HuH-7 (cell line): ENCODE measurements around the gene LINGO3.

Experiments used
- DNase-seq: peaks from one replicate; pipeline ENCODE4 v3.0.0; 2011; ENCODE audit warnings: low spot score

The LINGO3 gene

GRCh38 chr19:2305452-2306280 is 2.3 kb downstream of the LINGO3 start:
- DNase-seq, result no peak

GRCh38 chr19:2303211-2303798 is 4.6 kb downstream of the LINGO3 start:
- no peak for DNase-seq

GRCh38 chr19:2302319-2303210 is 5.4 kb downstream of the LINGO3 start:
- no peak for DNase-seq

GRCh38 chr19:2300533-2300932 is 7.4 kb downstream of the LINGO3 start:
- DNase-seq, result no peak

DNA sequence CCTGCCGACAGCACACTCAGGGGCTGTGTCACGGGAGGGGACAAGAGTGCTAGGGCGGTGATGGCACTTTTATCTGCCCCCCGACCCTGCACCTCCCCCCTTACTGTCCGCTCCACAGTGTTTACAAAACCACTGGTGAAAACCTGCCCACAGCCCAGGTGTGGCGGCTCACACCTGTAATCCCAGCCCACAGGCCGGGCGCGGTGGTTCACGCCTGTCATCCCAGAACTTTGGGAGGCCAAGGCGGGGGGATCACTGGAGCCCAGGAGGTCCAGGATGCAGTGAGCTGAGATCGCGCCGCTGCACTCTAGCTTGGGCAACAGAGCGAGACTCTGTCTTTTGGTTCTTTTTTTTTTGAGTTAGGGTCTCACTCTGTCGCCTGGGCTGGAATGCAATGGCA is 11.8 kb downstream of the LINGO3 start:
- DNase-seq, result no peak

DNA sequence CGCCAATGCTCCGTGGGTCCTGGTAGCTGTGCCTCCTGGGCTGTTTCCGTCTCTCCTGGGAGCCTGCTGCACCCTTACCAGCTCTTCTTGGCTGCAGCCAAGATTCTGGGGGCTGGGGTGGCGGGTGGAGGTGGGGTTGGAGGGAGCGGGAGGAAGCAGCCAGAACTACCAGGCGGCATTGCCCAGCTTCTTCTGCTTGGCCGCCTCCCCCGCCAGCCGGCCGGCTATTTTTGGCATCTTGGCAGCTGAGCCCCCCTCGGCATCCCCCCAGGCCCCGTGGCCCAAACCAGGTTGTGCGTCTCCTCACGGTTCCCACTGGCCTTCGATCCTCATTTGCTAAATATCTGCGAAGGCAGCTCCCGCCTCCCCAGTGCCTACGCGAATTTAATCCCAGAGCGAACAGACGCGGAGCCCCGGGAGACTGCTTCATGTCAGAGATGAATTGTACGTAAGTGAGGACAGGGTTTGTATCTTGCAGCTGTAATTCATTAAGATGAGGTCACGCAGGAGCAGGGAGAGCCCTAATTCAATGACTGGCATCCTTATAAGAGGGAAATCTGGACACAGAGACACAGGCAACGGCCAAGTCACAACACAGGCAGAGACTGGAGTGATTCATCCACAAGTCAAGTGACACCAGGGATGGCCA is 13.1 kb downstream of the LINGO3 start:
- DNase-seq, result no peak

DNA sequence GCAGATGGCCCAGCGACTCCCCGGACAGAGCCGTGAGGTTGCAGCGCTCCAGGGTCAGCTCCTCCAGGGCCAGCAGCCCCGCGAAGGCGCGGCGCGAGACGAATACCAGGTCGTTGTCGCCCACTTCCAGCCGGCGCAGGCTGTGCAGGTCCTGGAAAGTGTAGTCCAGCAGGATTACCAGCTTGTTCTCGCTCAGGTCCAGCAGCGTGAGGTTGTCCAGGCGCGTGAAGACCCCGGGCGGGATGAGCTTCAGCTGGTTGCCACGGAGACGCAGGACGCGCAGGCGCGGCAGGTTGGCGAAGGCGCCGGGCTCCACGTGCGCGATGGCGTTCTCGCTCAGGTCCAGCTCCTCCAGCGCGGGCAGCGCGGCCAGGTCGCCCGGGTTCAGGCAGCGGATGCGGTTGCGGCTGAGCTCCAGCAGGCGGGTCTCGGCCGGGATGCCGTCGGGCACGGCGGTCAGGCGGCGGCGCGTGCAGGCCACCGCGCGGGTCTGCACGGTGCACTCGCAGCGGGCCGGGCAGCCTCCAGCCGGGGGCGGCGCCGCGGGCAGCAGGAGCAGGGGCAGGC is 16.7 kb downstream of the LINGO3 start:
- no peak for DNase-seq

DNA sequence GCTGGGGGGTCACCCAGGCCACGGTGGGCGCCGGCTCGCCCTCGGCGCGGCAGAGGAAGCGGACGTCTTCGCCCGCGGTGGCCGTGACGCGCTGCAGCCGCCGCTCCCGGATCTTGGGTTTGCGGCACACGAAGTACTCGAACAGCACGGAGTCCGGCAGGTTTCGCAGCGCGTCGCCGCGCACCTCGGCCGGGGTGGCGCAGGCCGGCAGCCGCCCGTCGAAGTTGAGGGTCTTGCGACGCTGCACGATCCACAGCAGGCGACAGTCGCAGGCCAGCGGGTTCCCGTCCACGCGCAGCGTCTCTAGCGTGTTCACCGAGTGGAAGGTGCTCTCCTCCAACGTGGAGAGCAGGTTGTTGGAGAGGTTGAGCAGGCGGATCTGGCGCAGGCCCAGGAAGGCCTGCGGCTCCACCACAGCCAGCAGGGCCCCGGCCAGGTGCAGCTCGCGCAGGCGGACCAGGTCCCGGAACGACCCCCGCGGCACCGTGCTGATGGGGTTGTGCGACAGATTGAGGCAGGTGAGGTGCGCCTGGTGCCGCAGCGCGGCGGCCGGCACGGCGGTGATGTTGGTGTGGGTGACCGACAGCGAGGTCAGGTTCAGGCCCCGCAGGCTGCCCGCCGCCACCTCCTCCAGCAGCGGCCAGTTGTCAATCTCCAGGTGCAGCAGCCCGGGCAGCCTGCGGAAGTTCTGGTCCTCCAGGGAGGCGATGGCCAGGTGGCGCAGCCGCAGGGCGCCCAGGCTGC is 17.3 kb downstream of the LINGO3 start:
- no peak for DNase-seq

DNA sequence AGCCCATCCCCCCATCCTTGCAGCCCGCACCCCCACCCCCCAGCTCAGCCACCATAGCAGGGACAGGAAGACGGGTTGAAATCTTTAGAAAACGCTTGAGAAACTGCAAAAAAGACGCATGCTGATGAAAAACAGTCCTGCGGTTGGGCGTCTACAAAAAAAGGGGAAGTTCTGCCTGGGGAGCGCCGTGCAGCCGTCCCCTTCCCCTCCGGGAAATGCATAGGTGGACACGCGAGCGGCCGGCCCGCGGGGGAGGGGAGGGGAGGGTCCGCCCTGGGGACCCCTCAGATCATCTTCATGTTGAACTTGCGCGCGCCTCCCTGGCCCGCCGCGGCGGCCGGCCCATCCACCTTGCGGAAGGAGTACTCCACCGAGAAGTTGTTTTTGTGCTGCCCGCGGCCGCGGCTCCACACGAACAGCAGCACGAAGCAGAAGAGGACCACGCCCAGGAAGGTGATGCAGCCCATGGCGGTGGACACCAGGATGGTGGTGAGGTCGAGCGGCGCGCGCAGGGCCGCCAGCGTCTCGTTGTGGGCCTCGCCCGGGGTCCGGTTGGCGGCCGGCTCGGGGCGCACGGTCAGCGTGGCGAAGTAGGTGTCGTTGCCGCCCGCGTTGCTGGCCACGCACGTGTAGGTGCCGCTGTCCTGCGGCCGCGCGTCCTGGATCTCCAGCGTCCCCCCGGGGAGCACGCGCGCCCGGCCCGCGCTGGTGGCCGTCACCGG is 18.1 kb downstream of the LINGO3 start:
- no peak for DNase-seq

DNA sequence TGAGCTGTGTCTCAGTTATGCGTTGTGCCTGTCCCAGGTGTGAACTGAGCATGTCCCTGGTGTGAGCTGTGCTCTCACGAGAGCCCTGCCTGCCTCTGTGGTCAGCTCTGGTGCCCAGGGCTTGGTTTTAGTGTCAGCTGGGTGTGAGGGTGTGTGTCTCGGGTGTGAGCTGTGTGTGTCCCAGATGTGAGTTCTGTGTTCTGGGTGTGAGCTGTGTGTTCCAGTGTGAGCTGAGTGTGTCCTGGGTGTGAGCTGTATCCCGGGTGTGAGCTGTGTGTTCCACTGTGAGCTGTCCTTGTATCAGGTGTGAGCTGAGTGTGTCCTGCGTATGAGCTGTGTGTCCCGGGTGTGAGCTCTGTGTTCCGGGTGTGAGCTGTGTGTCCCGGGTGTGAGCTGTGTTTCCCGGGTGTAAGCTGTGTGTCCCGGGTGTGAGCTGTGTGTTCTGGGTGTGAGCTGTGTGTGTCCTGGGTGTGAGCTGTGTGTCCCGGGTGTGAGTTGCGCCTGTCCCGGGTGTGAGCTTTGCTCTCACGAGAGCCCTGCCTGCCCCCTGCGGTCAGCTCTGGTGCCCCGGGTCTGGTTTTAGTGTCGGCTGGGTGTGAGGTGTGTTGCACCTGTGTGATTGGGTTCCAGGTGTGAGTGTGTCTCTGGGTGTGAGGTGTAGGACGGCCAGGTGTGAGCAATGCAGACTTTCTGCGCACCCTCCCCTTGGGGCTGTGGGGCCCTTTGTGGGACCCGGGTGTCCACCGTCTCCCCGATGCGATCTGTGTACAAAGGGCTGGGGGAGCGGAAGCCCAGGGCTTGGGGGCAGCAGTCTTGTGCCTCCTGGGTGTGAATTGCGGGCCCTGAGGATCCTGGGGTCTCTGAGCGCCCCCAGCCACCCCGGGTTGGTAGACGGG is 18.9 kb downstream of the LINGO3 start:
- no peak for DNase-seq

GRCh38 chr19:2288338-2288817 is 19.6 kb downstream of the LINGO3 start:
- no peak for DNase-seq

GRCh38 chr19:2287585-2288337 is 20.2 kb downstream of the LINGO3 start:
- DNase-seq, result no peak

DNA sequence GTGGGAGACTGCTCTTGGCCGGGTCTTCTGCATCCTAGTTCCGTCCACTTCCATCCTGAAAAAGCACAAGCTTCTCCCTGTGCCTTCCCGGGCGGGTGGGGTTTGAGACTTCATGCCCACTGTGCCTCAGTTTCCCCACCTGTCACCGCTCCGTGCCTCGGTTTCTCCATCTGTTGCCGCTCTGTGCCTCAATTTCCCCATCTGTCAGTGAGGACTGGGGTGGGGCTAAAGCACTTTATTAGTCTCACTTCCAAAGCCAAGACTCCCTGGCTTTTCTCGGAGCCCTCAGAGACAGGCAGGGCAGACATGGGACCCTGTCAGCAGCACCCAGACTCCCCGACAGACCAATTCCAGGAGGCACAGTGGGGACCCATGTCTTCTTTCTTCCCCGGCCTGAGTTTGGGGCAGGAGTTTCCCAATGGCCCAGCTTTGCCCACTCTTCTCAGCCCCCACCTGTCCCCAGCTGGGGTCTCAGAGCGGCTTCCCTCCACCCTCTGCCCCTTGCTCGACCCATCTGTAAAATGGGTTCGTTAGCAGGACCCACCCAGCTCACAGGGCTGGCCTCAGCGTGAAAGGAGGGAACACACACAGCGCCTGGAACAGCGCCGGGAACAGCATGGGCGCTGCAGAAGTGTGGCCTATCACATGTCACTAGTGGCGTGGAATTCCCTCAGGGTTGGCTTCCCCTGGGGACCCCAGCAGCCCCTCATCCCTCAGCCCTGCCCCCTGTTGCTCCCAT is 21.4 kb downstream of the LINGO3 start:
- no peak for DNase-seq

GRCh38 chr19:2283835-2284507 is 24.0 kb downstream of the LINGO3 start:
- no peak for DNase-seq

GRCh38 chr19:2282862-2283237 is 25.1 kb downstream of the LINGO3 start:
- DNase-seq, result no peak

GRCh38 chr19:2282062-2282861 is 25.7 kb downstream of the LINGO3 start, which contains the start of gene PEAK3:
PEAK3 (minus strand) TSS chr19:2282175; CDS start chr19:2280931, 1,244 bp downstream.
- no peak for DNase-seq
